ENCODE data around the gene GCSAM. TPM values are rescaled to one million over a fixed set of nuclear protein-coding genes. Genes with fewer than 3 reads are reported as not detected.

Gene GCSAM
- total RNA-seq, 2 experiments from 2014 or later: 6.5 to 6.8 TPM

DNA sequence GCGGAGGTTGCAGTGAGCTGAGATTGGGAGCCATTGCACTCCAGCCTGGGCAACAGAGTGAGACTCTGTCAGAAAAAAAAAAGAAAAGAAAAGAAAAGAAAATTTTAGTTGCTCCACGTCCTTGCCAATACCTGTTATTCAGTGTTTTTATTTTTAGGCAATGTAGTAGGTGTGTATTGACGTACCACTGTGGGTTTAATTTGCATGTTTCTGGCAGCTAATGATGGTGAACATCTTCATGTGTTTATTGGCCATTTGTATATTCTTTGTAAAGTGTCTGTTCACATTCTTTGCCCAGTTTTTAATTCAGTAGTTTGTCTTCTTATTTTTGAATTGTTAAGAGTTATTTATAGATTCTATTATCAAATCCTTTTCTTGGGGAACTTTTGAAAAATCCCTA, 38.1 kb upstream of the GCSAM start:
- no peaks in the 10 kb centered on the region for H3K27me3 ChIP-seq (ENCODE audit: control insufficient read depth in 1 of 2, insufficient read depth in 2 of 2, low read length in 2 of 2)
- H3K36me3 Mint-ChIP-seq (ENCODE audit: low read depth): no peaks in the 10 kb centered on the region
- ATAC-seq (ENCODE audit: poor library complexity) (no peak), DNase-seq (no peak)
- H3K27ac Mint-ChIP-seq: no peak overlapping the region
- H3K4me3 Mint-ChIP-seq: no peak overlapping the region
- intact Hi-C loops (cut with DNase I, micrococcal nuclease): no loop called here
- no peaks in the 10 kb centered on the region for H3K36me3 ChIP-seq (ENCODE audit: insufficient read depth, low read length)
- no peaks in the 10 kb centered on the region for H3K9me3 ChIP-seq (ENCODE audit: control insufficient read depth in 1 of 2, insufficient read depth in 1 of 2, low read length in 2 of 2)
- TF ChIP-seq, protein P1, sequence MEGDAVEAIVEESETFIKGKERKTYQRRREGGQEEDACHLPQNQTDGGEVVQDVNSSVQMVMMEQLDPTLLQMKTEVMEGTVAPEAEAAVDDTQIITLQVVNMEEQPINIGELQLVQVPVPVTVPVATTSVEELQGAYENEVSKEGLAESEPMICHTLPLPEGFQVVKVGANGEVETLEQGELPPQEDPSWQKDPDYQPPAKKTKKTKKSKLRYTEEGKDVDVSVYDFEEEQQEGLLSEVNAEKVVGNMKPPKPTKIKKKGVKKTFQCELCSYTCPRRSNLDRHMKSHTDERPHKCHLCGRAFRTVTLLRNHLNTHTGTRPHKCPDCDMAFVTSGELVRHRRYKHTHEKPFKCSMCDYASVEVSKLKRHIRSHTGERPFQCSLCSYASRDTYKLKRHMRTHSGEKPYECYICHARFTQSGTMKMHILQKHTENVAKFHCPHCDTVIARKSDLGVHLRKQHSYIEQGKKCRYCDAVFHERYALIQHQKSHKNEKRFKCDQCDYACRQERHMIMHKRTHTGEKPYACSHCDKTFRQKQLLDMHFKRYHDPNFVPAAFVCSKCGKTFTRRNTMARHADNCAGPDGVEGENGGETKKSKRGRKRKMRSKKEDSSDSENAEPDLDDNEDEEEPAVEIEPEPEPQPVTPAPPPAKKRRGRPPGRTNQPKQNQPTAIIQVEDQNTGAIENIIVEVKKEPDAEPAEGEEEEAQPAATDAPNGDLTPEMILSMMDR (IDR thresholded peaks at IDR 0.05): no peak
- H3K4me1 Mint-ChIP-seq (ENCODE audit: low read depth): no peaks in the 10 kb centered on the region
- CTCF ChIA-PET: no interaction called here
- H3K9me3 Mint-ChIP-seq: no peaks in the 10 kb centered on the region
- H3K27ac ChIP-seq (ENCODE audit: low read depth in 1 of 2, low read length in 2 of 2): no peak overlapping the region
- no peaks in the 10 kb centered on the region for H3K4me1 ChIP-seq (ENCODE audit: insufficient read depth, low read length)
- H3K4me3 ChIP-seq (ENCODE audit: low read length): no peak overlapping the region
- POLR2A ChIA-PET: no interaction called here
- no peaks in the 10 kb centered on the region for H3K27me3 Mint-ChIP-seq

GRCh38 chr3:112170046-112170445, 37.0 kb upstream of the GCSAM start:
- H3K4me3 Mint-ChIP-seq: no peak overlapping the region
- ChIA-PET POLR2A (no interaction called here), CTCF (no interaction called here)
- peaks cover 0 to 6% of the 10 kb centered on the region in 2 experiments for H3K9me3 ChIP-seq (ENCODE audit: control insufficient read depth in 1 of 2, insufficient read depth in 1 of 2, low read length in 2 of 2)
- no peak for ATAC-seq (ENCODE audit: poor library complexity)
- H3K4me3 ChIP-seq (ENCODE audit: low read length): no peak overlapping the region
- no peak overlapping the region for H3K27ac Mint-ChIP-seq
- no peaks in the 10 kb centered on the region for H3K36me3 ChIP-seq (ENCODE audit: insufficient read depth, low read length)
- H3K27me3 ChIP-seq (ENCODE audit: control insufficient read depth in 1 of 2, insufficient read depth in 2 of 2, low read length in 2 of 2): no peaks in the 10 kb centered on the region
- TF ChIP-seq, protein P1 (IDR thresholded peaks at IDR 0.05): no peak
- intact Hi-C loops (cut with DNase I, micrococcal nuclease): no loop called here
- H3K27me3 Mint-ChIP-seq: no peaks in the 10 kb centered on the region
- H3K4me1 ChIP-seq (ENCODE audit: insufficient read depth, low read length): no peaks in the 10 kb centered on the region
- no peaks in the 10 kb centered on the region for H3K4me1 Mint-ChIP-seq (ENCODE audit: low read depth)
- H3K36me3 Mint-ChIP-seq (ENCODE audit: low read depth): peaks cover under 1% of the 10 kb centered on the region
- no peak overlapping the region for H3K27ac ChIP-seq (ENCODE audit: low read depth in 1 of 2, low read length in 2 of 2)
- no peak for DNase-seq
- H3K9me3 Mint-ChIP-seq: no peaks in the 10 kb centered on the region

DNA sequence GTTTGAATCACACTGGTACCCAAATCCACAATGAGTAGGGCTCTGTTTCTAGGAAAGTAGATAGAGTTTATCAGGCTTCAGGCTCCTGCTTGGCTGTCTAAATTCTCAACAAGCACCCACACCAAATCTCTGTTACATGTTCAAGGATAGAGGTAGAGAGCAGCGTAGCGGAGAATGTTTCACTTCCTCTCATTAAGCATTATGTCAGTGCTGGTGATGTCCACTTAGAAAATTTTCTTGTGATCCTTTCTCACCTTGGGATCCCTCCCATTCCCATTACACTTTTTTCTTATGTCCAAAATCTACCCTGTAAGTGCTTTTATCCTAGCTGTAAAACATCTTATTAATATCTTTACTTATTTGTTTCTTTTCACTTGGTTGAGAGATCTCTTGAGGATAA, 34.7 kb upstream of the GCSAM start:
- no peaks in the 10 kb centered on the region for H3K36me3 ChIP-seq (ENCODE audit: insufficient read depth, low read length)
- H3K27me3 ChIP-seq (ENCODE audit: control insufficient read depth in 1 of 2, insufficient read depth in 2 of 2, low read length in 2 of 2): no peaks in the 10 kb centered on the region
- ChIA-PET POLR2A (no interaction called here), CTCF (no interaction called here)
- peaks cover 2% of the 10 kb centered on the region for H3K9me3 Mint-ChIP-seq
- no peak for DNase-seq
- peaks cover 0 to 6% of the 10 kb centered on the region in 2 experiments for H3K9me3 ChIP-seq (ENCODE audit: control insufficient read depth in 1 of 2, insufficient read depth in 1 of 2, low read length in 2 of 2)
- no peaks in the 10 kb centered on the region for H3K27me3 Mint-ChIP-seq
- H3K4me3 Mint-ChIP-seq: no peak overlapping the region
- H3K27ac Mint-ChIP-seq: no peak overlapping the region
- TF ChIP-seq, protein P1 (IDR thresholded peaks at IDR 0.05): no peak
- peaks cover 5% of the 10 kb centered on the region for H3K36me3 Mint-ChIP-seq (ENCODE audit: low read depth)
- H3K4me1 ChIP-seq (ENCODE audit: insufficient read depth, low read length): no peaks in the 10 kb centered on the region
- no peak for ATAC-seq (ENCODE audit: poor library complexity)
- H3K4me3 ChIP-seq (ENCODE audit: low read length): no peak overlapping the region
- H3K27ac ChIP-seq (ENCODE audit: low read depth in 1 of 2, low read length in 2 of 2): no peak overlapping the region
- no peaks in the 10 kb centered on the region for H3K4me1 Mint-ChIP-seq (ENCODE audit: low read depth)
- intact Hi-C loops (cut with DNase I, micrococcal nuclease): no loop called here

All from CD4-positive, alpha-beta T cell (primary cell).